Right lobe of liver (tissue), 6 donors: ENCODE results near the gene FNDC3B. TPM values are rescaled to one million over a fixed set of nuclear protein-coding genes. Genes with fewer than 3 reads are reported as not detected.

Experiments
- ATAC-seq, 4 donors: fragments of 200-7000 bp; cut with Tn5 transposase; one replicate each; pipeline ENCODE4 v1.9.1; 2020; ENCODE audit warnings: mild to moderate bottlenecking in 4 of 4, moderate library complexity in 4 of 4
- DNase-seq, 3 donors: peaks; one replicate each; pipeline ENCODE4 v3.0.0-alpha.2; 2020
- H3K27ac ChIP-seq, 3 donors: fragments of 200-600 bp; one replicate each; pipeline ENCODE4 v1.8.0; 2022
- H3K27me3 ChIP-seq, 2 donors: fragments of 200-600 bp; one replicate each; pipeline ENCODE4 v1.8.0; 2022
- H3K36me3 ChIP-seq, 4 donors: fragments of 200-600 bp; sonication (generic) in 1 of 4; one replicate each; pipeline versions ENCODE4 v1.5.1 to v1.8.0; 2017 to 2022; ENCODE audit warnings: control low read depth in 1 of 4
- H3K4me1 ChIP-seq, 4 donors: fragments of 200-600 bp; sonication (generic) in 1 of 4; one replicate each; pipeline versions ENCODE4 v1.5.1 to v1.8.0; 2017 to 2022; ENCODE audit warnings: control low read depth in 1 of 4
- H3K4me3 ChIP-seq, 3 donors: fragments of 200-600 bp; one replicate each; pipeline ENCODE4 v1.8.0; 2022
- H3K9me3 ChIP-seq, 4 donors: fragments of 200-600 bp; sonication (generic) in 1 of 4; one replicate each; pipeline versions ENCODE4 v1.5.1 to v1.8.0; 2017 to 2022; ENCODE audit warnings: control low read depth in 1 of 4
- POLR2A ChIP-seq: fragments of 450-650 bp; IDR thresholded peaks from one replicate; pipeline ENCODE4 v1.6.1; 2017; ENCODE audit warnings: antibody characterized with exemption, mild to moderate bottlenecking
- WGBS: methylation state at CpG from one replicate; pipeline ENCODE4 v1.1.6; 2018; ENCODE audit warnings: low coverage, low lambda C conversion rate; ENCODE audit not compliant: insufficient coverage; ENCODE audit errors: missing lambda C conversion rate; 5-methylcytosine and 5-hydroxymethylcytosine counted together
- intact Hi-C, 2 donors: fragments of 100-400 bp; cut with DNase I; formaldehyde crosslinking; loops; one replicate each; pipeline versions ENCODE4 v1.11.2 to v1.14.1; 2022
- total RNA-seq, 6 experiments: library from RNA; depleted of rRNA in 2 of 6; stranded (reverse); fragments of >200 nt in 2 of 6; fragmentation: NEBNext Ultra II Directional in 3 of 6; extraction: Animal tissue kit (Norgen Biotek cat#: 25700) in 3 of 6; gene quantifications; one replicate each; pipeline versions ENCODE4 v1.1.0 to v1.2.4, GENCODE V29; 2016 to 2023
- TF ChIP-seq, protein P1 (sequence below), 4 donors: fragments of 200-600 bp in 3 of 4; fragments of 450-650 bp in 1 of 4; IDR thresholded peaks; one replicate each; pipeline versions ENCODE4 v1.5.1 to v1.8.0; 2016 to 2022; ENCODE audit warnings: antibody characterized with exemption in 4 of 4, mild to moderate bottlenecking in 2 of 4
- donor health status: DM: no; HTN: yes; CAD: no.
- donor health status: DM: no; HTN: no; CAD: no.
- donor health status: DM: no; HTN: no; CAD: no.
- donor health status: DM: no; HTN: yes; CAD: no.
- donor health status: DM: no; HTN: yes; CAD: no.

Gene FNDC3B
- total RNA-seq, 6 experiments from 2014 or later: 40.2 to 184 (median 63.5) TPM

DNA sequence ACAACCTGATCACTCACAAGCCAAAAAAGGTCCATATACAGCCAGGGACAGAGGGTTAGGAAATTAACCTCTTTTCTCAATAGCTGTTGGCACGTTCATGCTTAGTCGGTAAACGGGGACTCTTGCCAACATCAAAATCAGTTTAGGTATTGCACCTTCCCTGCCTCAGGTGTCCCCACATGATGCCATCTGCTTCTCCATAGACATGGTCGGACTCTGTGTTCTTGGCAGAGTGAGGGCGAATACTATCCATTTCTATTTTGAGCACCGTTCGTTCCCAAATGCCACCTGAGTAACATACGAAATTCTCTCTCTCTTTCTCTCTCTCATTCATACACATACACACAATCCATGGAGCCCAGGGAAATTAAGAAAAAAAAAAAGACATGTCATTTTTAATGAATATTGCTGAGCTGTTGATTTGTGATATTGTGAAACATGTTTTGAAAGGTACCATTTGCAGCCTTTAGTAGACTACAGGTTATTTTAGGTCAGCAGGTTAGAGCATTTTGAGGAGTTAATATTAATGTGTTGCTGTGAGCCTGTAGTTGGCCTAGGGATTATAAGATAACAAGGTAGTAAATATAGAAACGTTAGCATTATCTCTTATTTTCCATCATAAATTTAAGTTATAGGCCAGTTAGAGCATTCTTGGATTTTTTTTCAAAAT is 330.3 kb downstream of the FNDC3B start:
- H3K27ac ChIP-seq: peak overlapping the region in 2 of 3 donors; percentile 50 to 58
- no peak overlapping the region for H3K4me3 ChIP-seq
- TF ChIP-seq, protein P1, sequence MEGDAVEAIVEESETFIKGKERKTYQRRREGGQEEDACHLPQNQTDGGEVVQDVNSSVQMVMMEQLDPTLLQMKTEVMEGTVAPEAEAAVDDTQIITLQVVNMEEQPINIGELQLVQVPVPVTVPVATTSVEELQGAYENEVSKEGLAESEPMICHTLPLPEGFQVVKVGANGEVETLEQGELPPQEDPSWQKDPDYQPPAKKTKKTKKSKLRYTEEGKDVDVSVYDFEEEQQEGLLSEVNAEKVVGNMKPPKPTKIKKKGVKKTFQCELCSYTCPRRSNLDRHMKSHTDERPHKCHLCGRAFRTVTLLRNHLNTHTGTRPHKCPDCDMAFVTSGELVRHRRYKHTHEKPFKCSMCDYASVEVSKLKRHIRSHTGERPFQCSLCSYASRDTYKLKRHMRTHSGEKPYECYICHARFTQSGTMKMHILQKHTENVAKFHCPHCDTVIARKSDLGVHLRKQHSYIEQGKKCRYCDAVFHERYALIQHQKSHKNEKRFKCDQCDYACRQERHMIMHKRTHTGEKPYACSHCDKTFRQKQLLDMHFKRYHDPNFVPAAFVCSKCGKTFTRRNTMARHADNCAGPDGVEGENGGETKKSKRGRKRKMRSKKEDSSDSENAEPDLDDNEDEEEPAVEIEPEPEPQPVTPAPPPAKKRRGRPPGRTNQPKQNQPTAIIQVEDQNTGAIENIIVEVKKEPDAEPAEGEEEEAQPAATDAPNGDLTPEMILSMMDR (IDR thresholded peaks at IDR 0.05): no peak
- TF ChIP-seq POLR2A: no peak
- peaks cover 0 to 17% (median 3%) of the 10 kb centered on the region in 4 donors for H3K4me1 ChIP-seq
- no peaks in the 10 kb centered on the region for H3K27me3 ChIP-seq
- intact Hi-C loops: no loop called here
- WGBS: 46% methylated on average over 9 of the region's 9 CpGs
- peaks cover 0 to 32% (median 2%) of the 10 kb centered on the region in 4 donors for H3K36me3 ChIP-seq
- no peaks in the 10 kb centered on the region for H3K9me3 ChIP-seq
- DNase-seq (peak in 2 of 3 donors; percentile 56 to 83), ATAC-seq (peak; percentile 41 to 87 (median 80))

DNA sequence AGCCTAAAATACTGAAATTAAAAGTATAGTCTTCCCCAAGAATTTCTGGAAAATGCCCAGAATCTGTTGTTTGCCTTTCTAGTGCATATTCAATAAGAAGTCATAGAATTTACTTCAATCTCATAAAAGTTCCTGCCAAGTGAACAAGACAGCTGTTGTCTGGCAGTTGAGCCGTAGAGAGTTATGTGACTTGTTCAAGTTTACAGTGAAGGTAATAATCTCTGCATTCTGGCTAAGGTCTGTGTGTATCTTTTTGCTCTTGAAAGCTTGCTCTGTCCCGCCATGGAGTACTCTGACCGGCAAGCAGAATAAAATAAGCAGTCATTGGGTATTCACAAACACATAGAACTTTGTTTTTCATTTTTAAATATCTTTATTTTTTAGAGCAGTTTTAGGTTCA is 331.0 kb downstream of the FNDC3B start:
- TF ChIP-seq, protein P1 (IDR thresholded peaks at IDR 0.05): no peak
- TF ChIP-seq POLR2A: no peak
- DNase-seq (no peak), ATAC-seq (no peak)
- H3K9me3 ChIP-seq: no peaks in the 10 kb centered on the region
- intact Hi-C loops: no loop called here
- no peaks in the 10 kb centered on the region for H3K27me3 ChIP-seq
- H3K36me3 ChIP-seq: peaks cover 0 to 26% (median 2%) of the 10 kb centered on the region in 4 donors
- WGBS: 74% methylated on average over 3 of the region's 3 CpGs
- H3K4me3 ChIP-seq: no peak overlapping the region
- peak overlapping the region in 2 of 3 donors; percentile 50 to 58 for H3K27ac ChIP-seq
- H3K4me1 ChIP-seq: peaks cover 0 to 17% (median 3%) of the 10 kb centered on the region in 4 donors

GRCh38 chr3:172371544-172371943 is 332.2 kb downstream of the FNDC3B start:
- Histone ChIP-seq H3K36me3 (peaks cover 0 to 19% (median 0%) of the 10 kb centered on the region in 4 donors), H3K4me3 (no peak overlapping the region), H3K27me3 (no peaks in the 10 kb centered on the region), H3K4me1 (peaks cover 0 to 17% (median 3%) of the 10 kb centered on the region in 4 donors), H3K9me3 (no peaks in the 10 kb centered on the region), H3K27ac (no peak overlapping the region)
- ATAC-seq: no peak
- WGBS: 89% methylated on average over 4 of the region's 4 CpGs
- intact Hi-C loops: no loop called here
- DNase-seq: no peak
- no peak for TF ChIP-seq POLR2A
- TF ChIP-seq, protein P1 (IDR thresholded peaks at IDR 0.05): no peak

- no peak for DNase-seq
- H3K4me3 ChIP-seq: no peak overlapping the region
- H3K4me1 ChIP-seq: peaks cover 0 to 17% (median 3%) of the 10 kb centered on the region in 4 donors
- TF ChIP-seq, protein P1 (IDR thresholded peaks at IDR 0.05): no peak
- no peak for TF ChIP-seq POLR2A
- H3K27ac ChIP-seq: no peak overlapping the region
- ATAC-seq: no peak
- H3K36me3 ChIP-seq: peaks cover 0 to 13% (median 2%) of the 10 kb centered on the region in 4 donors
- intact Hi-C loops: no loop called here
- no peaks in the 10 kb centered on the region for H3K27me3 ChIP-seq
- H3K9me3 ChIP-seq: no peaks in the 10 kb centered on the region
- 100% methylated on average over 1 of the region's 4 CpGs for WGBS
Observed at GRCh38 chr3:172372895-172373294, 333.5 kb downstream of the FNDC3B start.
